Measurements from ENCODE around the gene PRKAA1.
A peak's percentile ranks its signal among the peaks of the same experiment; 100 is the strongest.
"Not testable (repeated sequence)": the region's sequence is repeated elsewhere in the genome, so short reads cannot be mapped to it uniquely, and the experiment has no call there.

Gene PRKAA1

GRCh38 chr5:40733434-40733833, 64.7 kb downstream of the PRKAA1 start:
- no peak for DNase-seq (ENCODE audit: low spot score)

GRCh38 chr5:40722497-40722911, 75.7 kb downstream of the PRKAA1 start:
- not testable (repeated sequence) for DNase-seq (ENCODE audit: low spot score)

GRCh38 chr5:40720069-40720468, 78.1 kb downstream of the PRKAA1 start:
- no peak for DNase-seq (ENCODE audit: low spot score)

- DNase-seq (ENCODE audit: low spot score) = no peak
Observed at GRCh38 chr5:40717281-40717680, 80.9 kb downstream of the PRKAA1 start.

GRCh38 chr5:40716590-40716989, 81.6 kb downstream of the PRKAA1 start:
- DNase-seq (ENCODE audit: low spot score) = no peak

- DNase-seq (ENCODE audit: low spot score) = peak; percentile 22
Observed at GRCh38 chr5:40716000-40716399, 82.2 kb downstream of the PRKAA1 start.

- DNase-seq (ENCODE audit: low spot score) = no peak
Observed at GRCh38 chr5:40714001-40714400, 84.2 kb downstream of the PRKAA1 start.

- not testable (repeated sequence) for DNase-seq (ENCODE audit: low spot score)
Observed at GRCh38 chr5:40710575-40710974, 87.6 kb downstream of the PRKAA1 start.
